PC-9 (cell line): ENCODE data around the gene KLHL10. TPM values are rescaled to one million over a fixed set of nuclear protein-coding genes. Genes with fewer than 3 reads are reported as not detected.

Experiments
- BruUV-seq: library from RNA; stranded (reverse); fragments of 400-500 nt; replicated peaks from 2 replicates; lab custom pipeline; 2021; lab: Mats Ljungman, UMichigan
- CTCF ChIA-PET: fragments of 300-600 bp; sonication (Branson Sonifier 250); formaldehyde crosslinking; loops from one replicate; lab custom pipeline; 2022; ENCODE audit warnings: antibody characterized with exemption; lab: Charles Lee
- POLR2A ChIA-PET: fragments of 300-600 bp; sonication (Branson Sonifier 250); formaldehyde crosslinking; loops from one replicate; lab custom pipeline; 2022; ENCODE audit warnings: antibody characterized with exemption; ENCODE audit not compliant: unreplicated experiment; lab: Charles Lee
- DNase-seq, 2 experiments: peaks; one replicate each; pipeline versions ENCODE4 v3.0.0 to v3.0.0-alpha.2; 2015 to 2022; ENCODE audit warnings: mixed read lengths in 1 of 2
- H2AFZ ChIP-seq: fragments of 200-600 bp; sonication (generic); 2 replicates; pipeline ENCODE4 v1.8.1; 2017; ENCODE audit warnings: antibody characterized with exemption
- H3F3A ChIP-seq: fragments of 200-600 bp; sonication (generic); 2 replicates; pipeline ENCODE4 v1.8.1; 2017; ENCODE audit warnings: antibody characterized with exemption, mild to moderate bottlenecking, low read depth; ENCODE audit not compliant: insufficient read depth
- H3K27ac ChIP-seq: fragments of 200-600 bp; sonication (generic); 2 replicates; pipeline ENCODE4 v1.6.1; 2016; ENCODE audit warnings: mixed run types
- H3K27me3 ChIP-seq: fragments of 200-600 bp; sonication (generic); 2 replicates; pipeline ENCODE4 v1.6.1; 2016; ENCODE audit warnings: low read depth, mixed run types; ENCODE audit not compliant: insufficient read depth
- H3K36me3 ChIP-seq: fragments of 200-600 bp; sonication (generic); 2 replicates; pipeline ENCODE4 v1.6.1; 2016; ENCODE audit warnings: low read depth, mixed run types
- H3K4me1 ChIP-seq: fragments of 200-600 bp; sonication (generic); replicated peaks from 2 replicates; pipeline ENCODE4 v1.6.1; 2016; ENCODE audit warnings: mixed run types; ENCODE audit not compliant: insufficient read depth
- H3K4me2 ChIP-seq: fragments of 200-600 bp; sonication (generic); 2 replicates; pipeline ENCODE4 v1.6.1; 2017; ENCODE audit warnings: mixed run types
- H3K4me3 ChIP-seq: fragments of 200-600 bp; sonication (generic); 2 replicates; pipeline ENCODE4 v1.6.1; 2016; ENCODE audit warnings: mixed run types
- H3K79me2 ChIP-seq: fragments of 200-600 bp; sonication (generic); 2 replicates; pipeline ENCODE4 v1.6.1; 2017; ENCODE audit warnings: low read depth, mixed run types
- H3K9me2 ChIP-seq: fragments of 200-600 bp; sonication (generic); 2 replicates; pipeline ENCODE4 v1.8.1; 2017; ENCODE audit warnings: mild to moderate bottlenecking; ENCODE audit not compliant: insufficient read depth
- H3K9me3 ChIP-seq: fragments of 200-600 bp; sonication (generic); 2 replicates; pipeline ENCODE4 v1.8.1; 2016; ENCODE audit warnings: low read depth; ENCODE audit not compliant: insufficient read depth
- H4K20me1 ChIP-seq: fragments of 200-600 bp; sonication (generic); 2 replicates; pipeline ENCODE4 v1.8.1; 2017; ENCODE audit not compliant: insufficient read depth
- CTCF ChIP-seq: fragments of 200-600 bp; sonication (generic); conservative IDR thresholded peaks from 2 replicates; pipeline ENCODE4 v1.6.1; 2017; ENCODE audit warnings: mixed run types, antibody characterized with exemption, mild to moderate bottlenecking, moderate library complexity
- EZH2 ChIP-seq: fragments of 200-600 bp; sonication (generic); IDR thresholded peaks from 2 replicates; pipeline ENCODE4 v1.8.0; 2017; ENCODE audit warnings: antibody characterized with exemption, low read depth
- intact Hi-C: fragments of 100-400 bp; cut with micrococcal nuclease; formaldehyde crosslinking; loops from one replicate; pipeline ENCODE4 v1.10.0; 2022; ENCODE audit not compliant: unreplicated experiment
- total RNA-seq: library from RNA; stranded (reverse); gene quantifications from 2 replicates; pipeline ENCODE4 v1.2.3, GENCODE V29; 2021

Gene KLHL10
- total RNA-seq, 1 experiment from 2014 or later = not detected

GRCh38 chr17:41801374-41802271 is 36.0 kb upstream of the KLHL10 start:
- H3F3A ChIP-seq = peaks cover 27% of the 10 kb centered on the region; the same call in 1 of the 2 replicates
- H3K9me2 ChIP-seq = no peaks in the 10 kb centered on the region
- H3K27ac ChIP-seq = peak overlapping the region; percentile 86
- no peaks in the 10 kb centered on the region for H3K79me2 ChIP-seq
- ChIA-PET POLR2A (interaction anchor here (0.7 to 3.0 kb wide), 3 partner anchors 16 to 113 kb away, joined by 4 to 81 read pairs (median 5); partner anchors contain the start of gene JUP), CTCF (interaction anchor here (0.6 to 1.4 kb wide), 5 partner anchors 8 to 33 kb away, joined by 3 to 29 read pairs (median 4); partner anchors contain the start of gene JUP)
- H3K4me3 ChIP-seq = peak overlapping the region; percentile 35; the same call in 1 of the 2 replicates
- H2AFZ ChIP-seq = no peak overlapping the region
- intact Hi-C loops = loop anchor here (1.0 to 5.0 kb wide), 5 partner anchors 8 to 114 kb away; partner anchors contain the start of gene EIF1
- TSS peak; percentile 92 for BruUV-seq
- no peaks in the 10 kb centered on the region for H3K9me3 ChIP-seq
- no peak for TF ChIP-seq EZH2
- peak; percentile 98 for TF ChIP-seq CTCF
- no peaks in the 10 kb centered on the region for H3K36me3 ChIP-seq
- H3K4me2 ChIP-seq = peak overlapping the region; percentile 71
- H3K4me1 ChIP-seq = peaks cover 24% of the 10 kb centered on the region
- H3K27me3 ChIP-seq = no peaks in the 10 kb centered on the region
- peak; percentile 84 to 87 for DNase-seq
- H4K20me1 ChIP-seq = no peaks in the 10 kb centered on the region

- 0 out of 2 replicates have a peak, but pooled peaks cover 4% of the 10 kb centered on the region for H3K36me3 ChIP-seq
- no peak overlapping the region for H3K4me3 ChIP-seq
- intact Hi-C loops = loop anchor here (5.0 kb wide), 1 partner anchor 116 kb away; the partner anchor contains the start of gene EIF1
- H3K9me3 ChIP-seq = no peaks in the 10 kb centered on the region
- no peak overlapping the region for H2AFZ ChIP-seq
- no peak for TF ChIP-seq CTCF
- TF ChIP-seq EZH2 = no peak
- no peak for DNase-seq
- H4K20me1 ChIP-seq = no peaks in the 10 kb centered on the region
- ChIA-PET POLR2A (interaction anchor here (0.7 kb wide), 1 partner anchor 18 kb away, joined by 17 read pairs; no protein-coding TSS in a partner anchor), CTCF (interaction anchor here (0.6 kb wide), 1 partner anchor 9 kb away, joined by 3 read pairs; the partner anchor contains the start of gene P3H4)
- H3K27ac ChIP-seq = no peak overlapping the region
- 0 out of 2 replicates have a peak, but pooled peaks cover 3% of the 10 kb centered on the region for H3K79me2 ChIP-seq
- H3K4me1 ChIP-seq = peaks cover 24% of the 10 kb centered on the region
- H3K4me2 ChIP-seq = no peak overlapping the region
- no peaks in the 10 kb centered on the region for H3K27me3 ChIP-seq
- no TSS peak for BruUV-seq
- H3F3A ChIP-seq = peaks cover 27% of the 10 kb centered on the region; the same call in 1 of the 2 replicates
- no peaks in the 10 kb centered on the region for H3K9me2 ChIP-seq
Measured at GRCh38 chr17:41803049-41804020, 34.3 kb upstream of the KLHL10 start.
